Measurements from ENCODE around the gene RAPGEF3.
A peak's percentile ranks its signal among the peaks of the same experiment; 100 is the strongest.

Gene RAPGEF3

GRCh38 chr12:47758834-47759690, at the start of gene RAPGEF3:
TSS of gene RAPGEF3 (minus strand) at chr12:47758880. CDS start at chr12:47758556, 324 bp downstream.
- DNase-seq (ENCODE audit: low spot score), result peak; percentile 92

GRCh38 chr12:47808050-47808449, 49.4 kb upstream of the RAPGEF3 start:
- DNase-seq (ENCODE audit: low spot score), result no peak

GRCh38 chr12:47807338-47807737, 48.7 kb upstream of the RAPGEF3 start:
- no peak for DNase-seq (ENCODE audit: low spot score)

- no peak for DNase-seq (ENCODE audit: low spot score)
Measured at GRCh38 chr12:47805417-47805816, 46.7 kb upstream of the RAPGEF3 start.

- DNase-seq (ENCODE audit: low spot score), result no peak
Measured at GRCh38 chr12:47804171-47804570, 45.5 kb upstream of the RAPGEF3 start.

- no peak for DNase-seq (ENCODE audit: low spot score)
Measured at GRCh38 chr12:47803191-47803875, 44.7 kb upstream of the RAPGEF3 start.

- no peak for DNase-seq (ENCODE audit: low spot score)
Measured at GRCh38 chr12:47802312-47802711, 43.6 kb upstream of the RAPGEF3 start.

- DNase-seq (ENCODE audit: low spot score), result no peak
Measured at GRCh38 chr12:47801904-47802246, 43.2 kb upstream of the RAPGEF3 start.

- DNase-seq (ENCODE audit: low spot score), result no peak
Measured at GRCh38 chr12:47801170-47801903, 42.7 kb upstream of the RAPGEF3 start.

GRCh38 chr12:47800582-47800981, 41.9 kb upstream of the RAPGEF3 start:
- no peak for DNase-seq (ENCODE audit: low spot score)

- DNase-seq (ENCODE audit: low spot score), result peak; percentile 91
Measured at GRCh38 chr12:47799357-47799955, 40.8 kb upstream of the RAPGEF3 start.

- DNase-seq (ENCODE audit: low spot score), result no peak
Measured at GRCh38 chr12:47798382-47798948, 39.8 kb upstream of the RAPGEF3 start.

- no peak for DNase-seq (ENCODE audit: low spot score)
Measured at GRCh38 chr12:47797441-47797840, 38.8 kb upstream of the RAPGEF3 start.

GRCh38 chr12:47795814-47796411, 37.2 kb upstream of the RAPGEF3 start:
- no peak for DNase-seq (ENCODE audit: low spot score)

GRCh38 chr12:47795121-47795813, 36.6 kb upstream of the RAPGEF3 start:
- no peak for DNase-seq (ENCODE audit: low spot score)

- no peak for DNase-seq (ENCODE audit: low spot score)
Measured at GRCh38 chr12:47794679-47795078, 36.0 kb upstream of the RAPGEF3 start.

GRCh38 chr12:47793015-47793681, 34.5 kb upstream of the RAPGEF3 start:
- no peak for DNase-seq (ENCODE audit: low spot score)

GRCh38 chr12:47791874-47792273, 33.2 kb upstream of the RAPGEF3 start:
- DNase-seq (ENCODE audit: low spot score), result no peak

- DNase-seq (ENCODE audit: low spot score), result no peak
Measured at GRCh38 chr12:47791351-47791746, 32.7 kb upstream of the RAPGEF3 start.

- DNase-seq (ENCODE audit: low spot score), result no peak
Measured at GRCh38 chr12:47790676-47791350, 32.1 kb upstream of the RAPGEF3 start.

All from globus pallidus (tissue), 1 donor.